ENCODE data around the gene NEURL1.

NEURL1 gene, protein sequence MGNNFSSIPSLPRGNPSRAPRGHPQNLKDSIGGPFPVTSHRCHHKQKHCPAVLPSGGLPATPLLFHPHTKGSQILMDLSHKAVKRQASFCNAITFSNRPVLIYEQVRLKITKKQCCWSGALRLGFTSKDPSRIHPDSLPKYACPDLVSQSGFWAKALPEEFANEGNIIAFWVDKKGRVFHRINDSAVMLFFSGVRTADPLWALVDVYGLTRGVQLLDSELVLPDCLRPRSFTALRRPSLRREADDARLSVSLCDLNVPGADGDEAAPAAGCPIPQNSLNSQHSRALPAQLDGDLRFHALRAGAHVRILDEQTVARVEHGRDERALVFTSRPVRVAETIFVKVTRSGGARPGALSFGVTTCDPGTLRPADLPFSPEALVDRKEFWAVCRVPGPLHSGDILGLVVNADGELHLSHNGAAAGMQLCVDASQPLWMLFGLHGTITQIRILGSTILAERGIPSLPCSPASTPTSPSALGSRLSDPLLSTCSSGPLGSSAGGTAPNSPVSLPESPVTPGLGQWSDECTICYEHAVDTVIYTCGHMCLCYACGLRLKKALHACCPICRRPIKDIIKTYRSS

DNA sequence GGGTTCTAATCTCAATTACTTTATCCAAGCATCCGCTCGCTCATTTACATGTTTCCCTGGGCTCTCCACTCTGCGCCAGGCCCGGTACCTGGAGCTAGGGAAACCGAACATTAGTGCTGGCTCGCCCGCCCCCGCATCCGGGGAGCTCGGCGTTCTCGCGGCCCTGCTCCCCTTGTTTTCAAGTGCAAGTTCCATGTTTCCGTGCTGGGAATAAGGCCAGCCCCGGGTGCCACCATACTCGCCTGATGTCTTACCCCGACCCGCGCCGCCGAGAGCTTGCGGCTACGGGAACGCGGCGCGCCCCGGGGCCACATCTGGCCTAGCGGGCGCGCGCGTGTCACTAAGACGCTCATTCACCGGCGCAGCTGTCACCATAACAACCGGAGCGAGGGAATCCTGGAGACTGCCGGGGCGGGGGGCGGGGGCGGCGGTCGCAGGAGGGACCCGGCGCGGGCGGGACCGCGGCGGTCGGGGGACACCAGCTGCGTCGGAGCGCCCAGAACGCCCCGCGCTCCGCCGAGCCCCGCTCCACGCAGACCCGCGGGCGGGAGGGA, at the start of gene NEURL1:
TSS of gene NEURL1 (plus strand) at position 344 of the 554 bp plus-strand sequence. CDS start 683 bp downstream, outside the sequence.
- DNase-seq (ENCODE audit: low read depth in 2 of 3, low spot score in 1 of 3), result no peak

DNA sequence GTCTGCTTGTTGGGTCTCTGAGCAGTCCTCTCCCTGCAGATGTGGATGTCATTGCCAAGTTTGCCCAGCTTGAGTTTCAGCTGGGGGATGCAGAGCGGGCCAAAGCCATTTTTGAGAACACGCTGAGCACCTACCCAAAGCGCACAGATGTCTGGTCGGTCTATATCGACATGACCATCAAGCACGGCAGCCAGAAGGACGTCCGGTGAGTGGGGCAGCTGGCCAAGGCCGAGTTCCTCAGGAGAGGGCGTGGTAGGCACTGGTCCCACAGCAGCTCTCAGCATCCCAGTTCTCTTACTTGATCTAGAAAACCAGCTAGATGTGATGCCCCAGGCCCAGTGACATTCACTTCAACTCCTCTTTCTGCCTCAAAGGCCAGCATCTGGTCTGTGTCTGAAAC, 49.0 kb upstream of the NEURL1 start:
- no peak for DNase-seq (ENCODE audit: low read depth in 2 of 3, low spot score in 1 of 3)

DNA sequence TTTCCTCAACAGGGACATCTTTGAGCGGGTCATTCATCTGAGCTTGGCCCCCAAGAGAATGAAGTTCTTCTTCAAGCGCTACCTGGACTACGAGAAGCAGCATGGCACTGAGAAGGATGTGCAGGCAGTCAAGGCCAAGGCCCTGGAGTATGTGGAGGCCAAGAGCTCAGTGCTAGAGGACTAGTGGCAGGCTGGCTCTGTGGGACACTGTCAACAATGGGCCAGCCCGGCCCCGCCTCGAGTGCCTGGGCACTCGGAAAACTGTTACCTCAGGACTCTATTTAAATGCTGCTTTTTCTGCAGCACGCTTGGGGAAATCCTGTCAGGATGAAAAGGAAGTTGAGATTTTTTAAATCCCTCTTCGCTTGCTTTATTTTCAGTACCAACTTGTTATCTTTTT, 48.1 kb upstream of the NEURL1 start:
- no peak for DNase-seq (ENCODE audit: low read depth in 2 of 3, low spot score in 1 of 3)

DNA sequence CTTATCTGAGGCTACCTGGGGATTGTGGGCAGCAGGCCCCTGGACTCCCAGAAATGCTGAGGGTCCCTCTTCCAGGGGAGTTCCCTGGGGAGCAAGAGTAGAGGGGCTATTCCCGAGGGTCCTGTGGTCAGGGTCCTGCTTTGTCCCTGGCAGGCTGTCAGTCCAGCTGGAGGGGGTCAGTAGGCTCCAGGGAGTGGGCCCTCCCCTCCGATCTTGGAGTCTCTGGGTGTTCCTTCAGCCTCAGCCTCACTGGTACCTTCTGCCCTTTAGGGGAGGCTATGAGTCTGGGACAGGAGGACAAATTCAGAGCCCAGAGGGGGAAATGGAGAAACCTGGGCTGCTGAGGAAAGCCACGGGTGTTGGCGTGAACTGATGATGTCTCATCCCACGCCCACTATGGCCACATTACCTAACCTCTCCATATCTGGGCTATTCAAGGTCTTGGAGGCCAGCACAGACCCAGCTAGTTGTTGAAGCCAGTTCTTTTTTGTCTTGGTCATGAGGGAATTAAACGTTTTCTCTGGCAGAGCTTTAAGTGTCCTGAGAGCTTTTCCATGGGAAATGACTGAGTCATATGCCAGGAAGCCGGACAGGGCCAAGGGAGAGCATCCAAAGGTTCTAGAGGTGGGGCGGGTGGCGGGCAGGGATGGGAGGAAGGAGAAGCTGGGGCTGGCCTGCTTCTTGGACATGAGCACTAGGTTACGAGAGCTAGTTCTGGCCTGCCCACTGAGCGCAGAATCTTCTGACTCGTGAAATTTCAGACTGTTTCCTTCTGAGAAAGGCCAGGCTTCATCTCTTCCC, 47.5 kb upstream of the NEURL1 start:
- no peak for DNase-seq (ENCODE audit: low read depth in 2 of 3, low spot score in 1 of 3)

DNA sequence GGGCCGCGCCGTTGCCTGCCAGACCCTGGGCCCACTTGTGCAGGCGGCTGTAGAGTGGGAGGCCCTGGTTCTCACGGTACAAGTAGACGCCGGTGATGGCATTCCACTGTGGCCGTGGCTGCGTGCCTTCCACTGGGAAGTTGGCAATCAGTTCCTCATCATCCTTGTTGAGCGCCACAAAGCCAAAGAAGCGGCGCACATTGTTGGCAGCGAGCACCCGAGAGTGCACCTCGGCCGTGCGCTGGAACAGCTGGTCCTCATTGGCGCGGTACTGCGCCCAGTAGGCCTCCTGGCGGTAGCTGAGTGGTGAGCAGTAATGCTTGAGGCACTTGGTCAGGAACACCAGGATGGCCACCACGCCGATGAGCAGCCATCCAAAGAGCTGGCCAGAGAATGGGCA, 46.3 kb upstream of the NEURL1 start:
- DNase-seq (ENCODE audit: low read depth in 2 of 3, low spot score in 1 of 3), result no peak

DNA sequence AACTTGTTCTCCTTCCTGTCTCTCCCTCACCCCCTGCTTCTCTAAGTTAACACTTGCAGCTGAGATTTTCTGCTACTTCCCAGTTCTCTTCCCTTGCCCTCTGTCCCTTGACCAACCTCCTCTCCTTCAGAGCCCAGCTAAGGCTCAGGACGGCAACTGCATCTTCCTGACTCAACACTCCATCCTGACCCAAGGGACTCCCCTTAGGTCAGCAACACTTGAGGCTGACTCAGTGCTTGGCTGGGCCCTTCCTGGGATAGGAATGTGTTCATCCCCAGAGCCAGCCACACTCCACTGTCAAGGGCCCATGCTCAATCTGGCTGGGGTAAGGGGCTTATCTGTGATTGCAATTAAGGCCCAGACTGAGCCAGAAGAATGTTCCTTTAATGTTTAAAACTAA, 44.8 kb upstream of the NEURL1 start:
- no peak for DNase-seq (ENCODE audit: low read depth in 2 of 3, low spot score in 1 of 3)

DNA sequence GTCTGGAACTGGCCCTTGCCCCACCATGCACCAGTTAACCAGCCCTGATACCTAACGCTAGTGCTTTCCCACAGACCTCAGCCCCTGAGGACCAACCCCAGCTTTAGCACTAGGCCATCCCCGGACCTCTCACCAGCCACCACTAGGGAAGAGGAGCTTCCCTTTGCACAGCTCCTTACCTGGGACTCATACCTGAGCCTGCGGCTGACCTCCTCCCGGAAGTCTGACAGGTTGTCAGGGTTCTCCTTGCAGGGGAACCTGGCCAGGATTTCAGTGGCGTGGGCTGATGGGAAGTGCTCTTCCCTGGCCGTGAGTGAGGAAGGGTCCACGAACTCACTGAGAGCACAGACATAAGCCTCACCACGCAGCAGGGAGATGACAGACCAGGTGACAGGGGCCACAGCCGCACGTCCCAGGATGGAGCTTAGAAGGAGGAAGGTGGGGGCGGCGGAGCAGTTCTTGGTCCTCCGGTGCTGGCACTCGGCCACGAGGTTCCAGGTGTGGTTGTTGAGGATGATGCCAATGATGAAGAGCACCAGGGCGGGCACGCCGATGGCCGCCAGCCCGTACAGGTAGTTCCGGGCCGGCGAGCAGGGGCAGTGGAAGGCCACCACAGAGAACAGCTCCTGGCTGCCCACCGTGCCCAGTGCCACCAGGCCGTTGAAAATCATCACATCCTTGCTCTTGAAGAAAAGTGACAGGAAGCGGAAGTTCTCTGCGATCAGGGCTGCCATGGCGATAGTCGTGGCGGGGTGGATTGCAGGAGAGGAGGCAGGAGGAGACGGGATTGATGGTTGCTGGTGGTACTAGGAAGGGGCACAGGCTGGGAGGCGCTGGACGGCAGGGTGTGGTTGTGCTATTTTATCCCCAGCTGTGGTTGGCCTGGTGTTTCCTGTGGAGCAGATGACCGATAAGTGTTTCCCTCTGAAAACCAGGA, 44.0 kb upstream of the NEURL1 start:
- DNase-seq (ENCODE audit: low read depth in 2 of 3, low spot score in 1 of 3), result no peak

DNA sequence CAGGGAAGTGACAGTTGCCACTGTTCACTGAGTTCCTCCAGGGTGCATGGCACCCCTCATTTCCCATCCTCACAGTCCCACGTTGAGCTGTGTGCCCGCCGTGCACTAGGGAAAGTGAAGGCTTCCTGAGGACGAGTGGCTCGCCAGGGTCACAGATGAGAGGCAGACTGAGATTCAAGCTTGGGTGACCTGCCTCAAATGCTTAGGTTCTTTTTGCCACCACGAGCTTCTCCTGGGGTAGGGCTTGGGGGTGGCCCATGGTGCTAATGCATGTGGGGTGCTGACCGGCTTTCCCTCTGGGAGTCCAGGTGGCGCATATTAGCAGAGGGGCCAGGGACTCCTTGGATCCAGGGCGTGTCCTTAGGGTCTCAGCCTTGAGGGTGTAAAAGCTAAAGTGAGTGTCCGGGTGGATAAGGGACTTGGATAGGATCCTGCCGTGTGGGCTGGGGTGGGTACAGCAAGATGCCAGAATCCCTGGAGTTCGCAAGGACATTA, 43.3 kb upstream of the NEURL1 start:
- no peak for DNase-seq (ENCODE audit: low read depth in 2 of 3, low spot score in 1 of 3)

DNA sequence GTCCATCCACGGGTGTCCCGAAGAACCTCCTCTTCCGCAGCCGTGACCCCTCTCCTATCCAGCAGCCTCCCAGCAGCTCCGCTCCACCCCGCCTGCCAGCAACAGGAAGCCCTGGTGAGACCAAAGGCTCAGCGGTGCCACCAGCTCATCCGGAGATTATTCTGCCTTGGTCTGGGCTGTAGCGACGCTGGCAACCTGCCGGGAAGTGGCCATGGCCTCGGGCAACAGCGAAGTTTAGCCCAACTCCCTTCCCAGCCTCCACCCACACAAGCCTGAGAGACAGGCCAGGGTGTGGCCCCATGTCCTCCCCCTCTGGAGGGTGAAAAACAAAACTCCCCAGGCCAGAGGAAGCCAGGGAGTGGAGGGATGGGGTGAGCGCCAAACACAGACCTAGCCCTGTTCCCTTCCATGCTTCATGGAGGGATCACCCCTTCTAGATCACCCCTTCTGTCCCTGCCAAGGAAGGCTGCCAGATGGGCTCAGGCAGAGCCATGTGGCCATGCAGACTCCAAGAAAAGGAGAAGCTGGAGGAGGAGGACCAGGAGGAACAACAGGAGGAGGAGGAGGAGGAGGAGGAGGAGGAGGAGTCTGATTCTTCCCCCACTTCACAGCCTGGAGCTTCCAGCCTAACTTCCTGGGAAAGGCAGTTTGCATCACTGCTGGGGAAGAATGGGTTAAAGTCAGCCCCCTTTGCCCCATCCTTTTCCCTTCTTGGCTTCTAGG, 42.3 kb upstream of the NEURL1 start:
- peak in 1 of 3 donors; percentile 34 for DNase-seq (ENCODE audit: low read depth in 2 of 3, low spot score in 1 of 3)

DNA sequence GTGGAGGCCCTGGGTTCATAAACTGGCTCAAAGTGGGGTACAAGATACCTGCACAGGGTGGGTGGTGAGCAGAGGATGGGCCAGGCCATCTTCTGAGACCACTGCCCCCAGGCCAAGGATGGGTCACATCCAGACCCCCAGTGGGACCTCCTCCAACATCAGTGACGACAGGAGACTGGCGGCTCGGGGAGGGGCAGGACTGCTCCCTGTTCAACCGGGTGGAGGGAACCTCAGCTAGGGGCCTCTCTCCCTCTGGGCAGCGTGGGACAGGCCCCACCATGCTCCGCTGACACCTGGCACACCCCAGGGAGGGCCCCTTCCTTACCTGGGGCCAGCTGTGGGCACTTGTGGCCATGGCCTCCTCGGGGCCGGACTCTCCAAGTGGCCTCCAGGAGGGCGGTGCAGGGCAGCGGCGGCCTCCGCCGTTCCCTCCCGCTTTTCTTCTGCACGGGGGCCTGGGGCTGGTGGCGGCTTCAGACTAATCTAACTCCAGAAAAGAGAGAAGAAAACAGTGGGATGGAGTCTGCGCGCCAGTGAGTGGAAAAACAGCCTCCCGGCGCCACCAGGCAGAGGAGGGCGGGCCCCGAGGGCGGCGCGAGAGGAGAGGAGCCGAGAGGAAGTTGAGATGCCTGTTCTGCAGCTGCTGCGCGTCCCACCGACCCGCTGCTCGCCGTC, 41.5 kb upstream of the NEURL1 start, which contains the start of gene CALHM2:
TSS of gene CALHM2 (minus strand) at position 540 of the 675 bp plus-strand sequence. CDS start 2,429 bp downstream, outside the sequence.
- DNase-seq (ENCODE audit: low read depth in 2 of 3, low spot score in 1 of 3), result peak; percentile 29 to 58 (median 46)

DNA sequence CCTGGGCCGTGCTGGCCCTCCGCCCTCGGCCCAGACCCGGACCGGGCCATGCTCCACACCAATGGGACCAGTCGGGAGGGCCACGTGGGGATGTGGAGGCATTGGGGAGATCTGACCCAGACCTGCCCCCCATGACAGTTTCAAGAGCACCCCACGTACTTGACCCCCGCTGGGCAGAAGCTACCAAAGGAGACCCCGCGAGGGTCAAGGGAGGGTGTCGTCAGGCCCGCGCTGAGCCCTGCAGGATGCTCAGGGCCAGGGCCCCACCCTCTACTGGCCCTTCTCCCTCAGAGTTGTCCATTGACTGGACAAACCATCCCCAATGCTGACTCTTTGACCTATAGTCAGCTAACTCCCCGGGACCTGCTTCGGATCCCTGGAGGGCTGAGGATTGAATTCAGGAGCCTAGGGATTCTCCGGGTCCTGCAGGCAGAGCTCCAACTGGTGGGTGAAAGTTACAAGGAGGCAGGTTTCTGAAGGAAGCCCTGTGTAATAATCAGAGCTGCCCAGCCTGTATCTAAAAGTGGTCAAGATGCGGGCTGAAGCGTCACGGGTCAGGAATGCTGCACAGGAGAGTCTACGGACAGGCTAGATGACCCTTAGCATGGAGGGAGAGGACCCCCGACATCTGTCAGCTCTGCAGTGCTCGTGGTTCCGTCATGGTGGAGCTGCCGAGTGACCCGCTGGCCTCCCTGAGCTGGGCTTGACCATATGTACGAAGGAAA, 40.8 kb upstream of the NEURL1 start:
- no peak for DNase-seq (ENCODE audit: low read depth in 2 of 3, low spot score in 1 of 3)

DNA sequence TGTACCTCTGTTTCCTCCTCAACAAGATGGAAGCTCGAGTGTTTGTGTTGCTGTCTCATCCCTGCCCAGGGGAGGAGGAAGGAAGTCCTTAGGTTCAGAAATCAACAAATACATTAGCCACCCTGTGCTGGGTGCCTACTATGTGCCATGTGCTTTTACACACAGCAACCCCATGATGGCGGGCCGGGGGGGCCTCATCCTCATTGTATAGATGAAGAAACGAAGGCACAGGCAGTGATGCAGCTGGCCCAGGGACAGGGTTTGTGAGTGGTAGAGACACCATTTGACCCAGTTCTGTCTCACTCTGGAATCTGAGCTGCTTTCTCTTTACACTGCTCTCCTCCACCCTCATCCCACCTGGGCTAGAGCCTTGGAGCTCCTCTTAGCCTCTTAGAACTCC, 39.5 kb upstream of the NEURL1 start:
- DNase-seq (ENCODE audit: low read depth in 2 of 3, low spot score in 1 of 3), result no peak

DNA sequence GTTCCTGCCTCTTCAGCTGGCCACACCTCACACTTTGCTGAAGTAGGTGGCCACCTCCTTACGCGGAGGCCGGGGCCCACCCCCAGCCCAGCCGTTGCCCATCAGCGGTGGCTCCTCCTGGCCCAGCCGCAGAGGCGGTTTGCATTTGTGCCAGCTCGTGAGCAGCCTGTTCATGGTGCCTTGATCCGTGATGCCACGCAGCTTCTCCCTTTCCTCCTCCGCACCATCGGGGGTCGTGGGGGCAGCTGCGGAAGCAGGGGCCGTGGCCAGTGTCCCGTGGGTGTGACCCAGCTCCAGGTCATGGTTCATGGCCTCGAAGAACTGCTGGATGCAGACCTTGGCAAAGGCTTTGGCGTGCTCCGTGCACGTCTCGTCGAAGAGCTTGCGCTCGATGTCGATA, 38.3 kb upstream of the NEURL1 start:
- no peak for DNase-seq (ENCODE audit: low read depth in 2 of 3, low spot score in 1 of 3)

DNA sequence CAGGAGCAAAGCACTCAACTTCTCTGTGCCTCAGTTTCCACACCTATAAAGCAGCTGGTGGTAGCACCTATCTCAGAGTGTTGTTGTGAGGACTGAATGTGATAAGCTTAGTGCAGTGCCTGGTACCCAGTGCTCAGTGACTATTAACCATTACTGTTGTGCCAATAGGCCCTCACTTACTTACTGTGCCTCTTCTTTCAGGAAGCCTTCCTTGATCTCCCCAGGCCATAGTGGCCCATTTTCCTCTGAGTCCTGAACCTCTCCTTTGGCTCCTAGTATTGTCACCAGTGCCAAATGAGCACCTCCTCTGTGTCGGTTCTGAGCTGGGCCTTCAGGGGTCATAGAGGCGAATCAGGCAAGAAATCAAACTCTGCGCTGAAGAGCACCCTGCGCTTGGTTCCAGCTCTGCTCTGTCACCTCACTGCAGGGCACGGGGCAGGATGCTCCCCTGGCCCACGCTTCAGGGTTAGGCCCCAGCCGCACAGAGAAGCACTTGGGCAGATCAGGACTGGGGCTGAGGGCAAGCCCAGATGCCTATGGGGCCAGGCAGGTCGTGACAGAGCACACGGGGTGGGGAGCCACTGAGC, 37.3 kb upstream of the NEURL1 start:
- no peak for DNase-seq (ENCODE audit: low read depth in 2 of 3, low spot score in 1 of 3)

DNA sequence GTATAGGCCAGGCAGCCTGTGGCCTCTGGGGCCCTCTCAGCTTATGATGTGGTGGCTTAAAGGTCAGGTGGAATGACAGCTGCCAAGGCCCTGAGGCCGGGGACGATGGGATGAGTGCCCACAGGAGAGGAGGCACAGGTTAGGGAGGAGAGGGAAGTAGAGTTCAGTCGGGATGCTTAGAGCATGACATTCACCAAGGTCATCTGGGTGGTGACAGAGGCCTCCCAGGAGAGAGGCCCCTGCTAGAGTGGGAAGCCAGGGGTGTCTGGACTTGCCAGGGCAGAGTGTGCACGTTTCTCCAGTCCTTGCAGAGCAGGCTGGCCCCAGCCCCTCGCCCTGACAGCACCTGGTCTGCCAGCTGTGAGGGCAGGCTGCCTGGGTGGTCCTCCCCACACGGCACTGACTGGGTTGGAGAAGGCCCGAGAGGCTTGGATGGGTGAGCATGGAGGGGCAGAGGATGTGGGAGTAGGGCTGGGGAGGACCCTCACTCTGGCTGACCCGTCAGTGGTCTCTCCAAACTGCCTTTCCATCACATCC, 36.3 kb upstream of the NEURL1 start:
- DNase-seq (ENCODE audit: low read depth in 2 of 3, low spot score in 1 of 3), result no peak

DNA sequence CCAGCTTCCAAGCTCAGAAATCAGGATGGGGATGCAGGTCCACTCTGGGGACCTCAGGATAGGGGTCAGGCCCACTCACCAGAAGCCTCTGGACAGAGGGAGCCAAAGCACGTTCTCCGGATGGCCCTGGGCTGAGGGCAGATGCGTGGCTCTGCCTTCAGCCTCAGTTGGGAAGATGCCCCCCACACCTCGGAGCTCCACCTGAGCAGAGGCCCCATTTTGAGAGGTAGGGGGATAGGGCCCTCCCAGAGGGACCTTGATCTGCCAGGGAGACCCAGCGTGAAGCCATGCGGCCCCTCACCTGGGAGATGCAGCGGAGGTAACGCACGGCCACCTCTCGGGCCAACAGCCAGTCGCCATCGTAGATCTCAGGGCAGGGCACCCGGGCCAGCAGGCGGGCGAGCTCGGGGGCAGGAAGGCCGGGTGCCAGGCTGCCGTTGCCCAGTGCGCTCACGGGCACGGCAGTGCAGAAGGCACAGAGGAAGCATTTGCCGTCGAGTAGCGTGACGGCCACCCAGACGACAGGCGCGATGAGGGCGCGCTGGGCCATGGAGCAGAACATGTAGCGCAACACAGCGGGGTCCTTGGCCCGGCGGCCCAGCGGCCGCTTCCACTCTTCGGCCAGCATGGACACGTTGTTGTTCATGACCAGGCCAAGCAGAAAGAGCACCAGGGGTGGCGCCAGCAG, 35.5 kb upstream of the NEURL1 start:
- no peak for DNase-seq (ENCODE audit: low read depth in 2 of 3, low spot score in 1 of 3)

DNA sequence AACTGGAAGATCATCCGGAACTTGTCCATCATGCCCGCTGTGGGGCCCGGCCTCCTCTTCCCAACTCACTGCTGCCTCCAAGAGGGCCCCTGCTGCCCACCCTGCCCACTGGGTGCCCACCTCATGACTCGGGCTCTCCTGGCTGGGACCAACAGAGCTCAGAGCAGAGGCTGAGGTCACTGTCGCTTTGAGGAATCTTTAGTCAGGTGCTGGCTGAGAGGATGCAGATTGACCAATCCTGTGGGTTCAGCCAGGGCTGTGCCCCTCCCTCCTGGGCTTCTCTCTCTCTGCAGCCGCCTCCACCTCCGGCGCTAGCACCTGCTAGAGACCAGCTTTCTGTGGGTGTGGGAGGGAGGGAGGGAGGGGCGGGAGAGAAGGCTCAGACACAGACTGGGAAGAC, 34.8 kb upstream of the NEURL1 start, which contains the start of gene CALHM1:
TSS of gene CALHM1 (minus strand) at position 181 of the 400 bp plus-strand sequence. CDS start at position 32, 149 bp downstream.
- no peak for DNase-seq (ENCODE audit: low read depth in 2 of 3, low spot score in 1 of 3)

All from stimulated activated CD4-positive, alpha-beta T cell treated with anti-CD3 and anti-CD28 coated beads, Interleukin-12 subunit alpha, Interleukin-12 subunit beta, amount 100 ng/mL, for 48 hours (primary cell).